GM18867 (cell line): Measurements from ENCODE around the gene PET100.

ENCODE experiments used
- ATAC-seq: cut with Tn5 transposase; IDR thresholded peaks from one replicate; pipeline ENCODE4 v1.9.1; 2021; ENCODE audit warnings: mild to moderate bottlenecking, moderate library complexity; ENCODE audit not compliant: unreplicated experiment

The PET100 gene

DNA sequence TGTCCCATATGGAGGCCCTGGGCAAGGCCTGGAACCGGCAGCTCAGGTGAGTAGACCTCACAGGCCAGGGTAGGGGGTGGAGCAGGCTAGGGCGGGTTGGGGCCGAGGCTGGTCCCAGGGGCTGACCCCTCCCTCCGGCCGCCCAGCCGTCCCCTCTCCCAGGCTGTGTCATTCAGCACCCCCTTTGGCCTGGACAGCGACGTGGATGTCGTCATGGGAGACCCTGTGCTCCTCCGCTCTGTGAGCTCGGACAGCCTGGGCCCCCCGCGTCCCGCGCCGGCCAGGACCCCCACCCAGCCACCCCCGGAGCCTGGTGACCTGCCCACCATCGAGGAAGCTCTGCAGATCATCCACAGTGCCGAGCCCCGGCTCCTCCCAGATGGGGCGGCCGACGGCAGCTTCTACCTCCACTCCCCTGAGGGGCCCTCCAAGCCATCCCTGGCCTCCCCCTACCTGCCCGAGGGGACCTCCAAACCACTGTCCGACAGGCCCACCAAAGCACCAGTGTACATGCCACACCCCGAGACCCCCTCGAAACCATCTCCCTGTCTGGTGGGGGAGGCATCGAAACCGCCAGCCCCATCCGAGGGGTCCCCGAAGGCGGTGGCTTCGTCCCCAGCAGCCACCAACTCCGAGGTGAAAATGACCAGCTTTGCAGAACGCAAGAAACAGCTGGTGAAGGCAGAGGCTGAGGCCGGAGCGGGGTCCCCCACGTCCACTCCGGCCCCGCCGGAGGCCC lies 17.9 kb upstream of the PET100 start:
- ATAC-seq = no peak

DNA sequence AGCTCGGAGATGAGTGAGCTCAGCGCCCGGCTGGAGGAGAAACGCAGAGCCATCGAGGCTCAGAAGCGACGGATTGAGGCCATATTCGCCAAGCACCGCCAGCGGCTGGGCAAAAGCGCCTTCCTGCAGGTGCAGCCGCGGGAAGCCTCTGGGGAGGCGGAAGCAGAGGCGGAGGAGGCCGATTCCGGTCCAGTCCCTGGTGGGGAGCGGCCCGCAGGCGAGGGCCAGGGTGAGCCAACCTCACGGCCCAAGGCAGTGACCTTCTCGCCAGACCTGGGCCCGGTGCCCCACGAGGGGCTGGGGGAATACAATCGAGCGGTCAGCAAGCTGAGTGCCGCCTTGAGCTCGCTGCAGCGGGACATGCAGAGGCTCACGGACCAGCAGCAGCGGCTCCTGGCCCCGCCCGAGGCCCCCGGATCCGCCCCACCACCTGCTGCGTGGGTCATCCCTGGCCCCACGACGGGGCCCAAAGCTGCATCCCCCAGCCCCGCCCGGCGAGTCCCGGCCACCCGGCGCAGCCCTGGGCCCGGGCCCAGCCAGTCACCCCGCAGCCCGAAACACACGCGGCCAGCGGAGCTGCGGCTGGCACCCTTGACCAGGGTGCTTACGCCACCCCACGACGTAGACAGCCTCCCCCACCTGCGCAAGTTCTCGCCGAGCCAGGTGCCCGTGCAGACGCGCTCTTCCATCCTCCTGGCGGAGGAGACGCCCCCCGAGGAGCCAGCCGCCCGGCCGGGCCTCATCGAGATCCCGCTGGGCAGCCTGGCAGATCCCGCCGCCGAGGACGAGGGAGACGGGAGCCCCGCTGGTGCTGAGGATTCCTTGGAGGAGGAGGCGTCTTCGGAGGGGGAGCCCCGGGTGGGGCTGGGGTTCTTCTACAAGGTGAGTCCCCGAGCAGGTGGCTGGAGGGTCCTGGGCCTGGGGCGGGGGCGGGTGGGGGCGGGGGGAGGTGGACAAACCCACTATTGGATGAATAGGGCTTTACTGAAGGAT lies 17.0 kb upstream of the PET100 start:
- no peak for ATAC-seq

DNA sequence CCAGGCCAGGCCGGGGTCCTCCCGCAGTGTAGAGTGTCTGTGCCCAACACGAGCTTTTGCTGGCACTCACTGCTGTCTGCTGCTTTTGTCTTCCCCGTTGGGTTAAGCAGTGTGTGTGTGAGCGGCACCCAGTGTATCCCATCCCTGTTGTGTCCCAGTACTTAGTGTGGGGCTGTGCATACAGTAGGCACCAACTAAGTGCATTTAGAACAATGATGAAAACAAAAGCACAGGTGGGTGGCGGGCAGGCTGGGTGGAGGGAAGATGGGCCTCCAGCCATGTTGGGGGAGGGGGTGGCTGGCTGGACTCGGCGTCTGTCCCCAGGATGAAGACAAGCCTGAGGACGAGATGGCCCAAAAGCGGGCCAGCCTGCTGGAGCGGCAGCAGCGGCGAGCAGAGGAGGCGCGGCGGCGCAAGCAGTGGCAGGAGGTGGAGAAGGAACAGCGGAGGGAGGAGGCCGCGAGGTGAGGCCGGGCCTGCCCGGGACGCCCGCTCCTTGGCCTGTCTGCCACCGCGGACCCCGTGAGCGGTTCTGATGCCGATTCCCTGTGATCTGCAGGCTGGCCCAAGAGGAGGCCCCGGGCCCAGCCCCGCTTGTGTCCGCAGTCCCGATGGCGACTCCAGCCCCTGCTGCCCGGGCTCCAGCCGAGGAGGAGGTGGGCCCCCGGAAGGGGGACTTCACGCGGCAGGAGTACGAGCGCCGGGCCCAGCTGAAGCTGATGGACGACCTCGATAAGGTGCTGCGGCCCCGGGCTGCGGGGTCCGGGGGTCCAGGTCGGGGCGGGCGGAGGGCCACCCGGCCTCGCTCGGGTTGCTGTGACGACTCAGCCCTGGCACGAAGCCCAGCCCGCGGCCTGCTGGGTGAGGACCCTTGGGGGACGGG lies 14.5 kb upstream of the PET100 start:
- no peak for ATAC-seq

DNA sequence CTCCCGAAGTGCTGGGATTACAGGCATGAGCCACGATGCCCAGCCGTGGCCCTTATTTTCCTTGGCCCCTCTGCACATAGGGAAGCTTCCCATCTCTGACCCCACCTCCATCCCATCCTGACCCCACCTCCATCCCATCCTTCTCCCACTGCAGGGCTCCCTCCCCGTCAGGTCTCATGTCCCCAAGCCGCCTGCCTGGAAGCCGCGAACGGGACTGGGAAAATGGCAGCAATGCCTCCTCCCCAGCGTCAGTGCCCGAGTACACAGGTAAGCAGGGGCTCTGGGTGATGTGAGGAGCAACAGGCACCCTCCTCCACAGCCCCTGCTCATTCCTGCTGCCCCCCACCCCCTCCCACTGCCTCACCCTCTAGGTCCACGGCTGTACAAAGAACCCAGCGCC lies 12.4 kb upstream of the PET100 start:
- no peak for ATAC-seq

DNA sequence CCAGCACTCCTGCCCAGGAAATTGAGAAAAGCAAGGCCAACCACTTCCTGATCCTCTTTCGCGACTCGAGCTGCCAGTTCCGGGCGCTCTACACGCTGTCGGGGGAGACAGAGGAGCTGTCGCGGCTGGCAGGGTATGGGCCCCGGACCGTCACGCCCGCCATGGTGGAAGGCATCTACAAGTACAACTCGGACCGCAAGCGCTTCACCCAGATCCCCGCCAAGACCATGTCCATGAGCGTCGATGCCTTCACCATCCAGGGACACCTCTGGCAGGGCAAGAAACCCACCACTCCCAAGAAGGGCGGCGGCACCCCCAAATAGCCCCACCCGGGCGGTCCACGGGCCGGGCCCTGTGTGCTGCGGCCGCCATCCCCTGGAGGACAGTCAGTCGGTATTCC lies 11.9 kb upstream of the PET100 start:
- ATAC-seq = no peak

DNA sequence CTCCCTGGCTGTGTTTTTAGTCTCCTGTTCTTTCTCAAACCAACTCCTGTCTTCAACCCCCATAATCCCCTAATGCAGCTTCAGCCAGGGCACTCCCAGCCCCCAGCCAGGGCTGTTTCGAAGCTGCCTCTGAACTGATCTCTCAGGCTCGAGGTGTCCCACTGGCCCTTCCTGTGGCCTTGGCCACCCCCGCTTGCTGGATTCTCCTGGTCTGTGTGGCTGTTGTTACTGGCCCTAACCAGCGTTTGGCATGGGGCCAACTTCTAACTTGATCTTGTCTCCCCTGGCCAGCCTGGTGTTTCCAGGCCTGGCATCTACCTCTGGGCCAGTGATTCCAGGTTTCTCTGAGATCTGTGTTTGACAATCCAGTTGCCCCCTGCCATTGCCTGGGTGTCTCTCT lies 11.2 kb upstream of the PET100 start:
- ATAC-seq = no peak

DNA sequence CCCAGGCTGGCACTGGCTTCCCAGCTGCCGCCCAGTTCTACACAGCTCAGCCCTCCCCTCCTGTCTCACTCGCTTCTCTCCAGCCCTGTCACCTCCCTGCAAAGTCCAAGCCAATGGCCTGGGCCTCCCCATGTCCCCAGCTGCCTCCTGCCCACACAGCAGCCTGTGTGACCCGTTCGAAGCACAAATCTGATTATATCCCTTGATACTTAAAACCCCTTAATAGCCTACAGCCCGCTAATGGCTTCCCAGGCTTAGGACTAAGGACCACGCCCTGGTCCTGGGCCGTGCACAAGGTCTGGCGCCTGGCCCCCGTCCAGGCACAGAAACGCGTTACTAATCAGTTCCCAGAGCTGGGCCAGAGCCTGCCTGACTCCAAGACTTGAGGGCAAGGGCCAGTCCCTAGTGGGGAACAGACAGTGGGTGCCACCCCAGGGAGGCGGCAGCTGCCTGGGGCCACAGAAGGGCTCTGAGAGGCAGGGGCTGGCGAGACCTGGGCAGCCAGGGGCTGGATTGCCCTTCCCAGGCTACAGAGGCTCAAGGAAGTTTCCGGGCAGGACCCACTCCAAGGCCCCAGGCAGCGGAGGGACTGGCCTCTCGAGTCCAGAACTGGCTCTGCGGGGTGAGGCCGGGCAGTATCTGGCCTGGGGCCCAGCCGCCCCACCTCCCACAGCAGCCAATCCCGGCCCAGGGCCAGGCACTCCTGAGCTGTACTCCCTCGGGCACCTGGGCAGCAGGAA lies 10.7 kb upstream of the PET100 start:
- ATAC-seq = no peak

DNA sequence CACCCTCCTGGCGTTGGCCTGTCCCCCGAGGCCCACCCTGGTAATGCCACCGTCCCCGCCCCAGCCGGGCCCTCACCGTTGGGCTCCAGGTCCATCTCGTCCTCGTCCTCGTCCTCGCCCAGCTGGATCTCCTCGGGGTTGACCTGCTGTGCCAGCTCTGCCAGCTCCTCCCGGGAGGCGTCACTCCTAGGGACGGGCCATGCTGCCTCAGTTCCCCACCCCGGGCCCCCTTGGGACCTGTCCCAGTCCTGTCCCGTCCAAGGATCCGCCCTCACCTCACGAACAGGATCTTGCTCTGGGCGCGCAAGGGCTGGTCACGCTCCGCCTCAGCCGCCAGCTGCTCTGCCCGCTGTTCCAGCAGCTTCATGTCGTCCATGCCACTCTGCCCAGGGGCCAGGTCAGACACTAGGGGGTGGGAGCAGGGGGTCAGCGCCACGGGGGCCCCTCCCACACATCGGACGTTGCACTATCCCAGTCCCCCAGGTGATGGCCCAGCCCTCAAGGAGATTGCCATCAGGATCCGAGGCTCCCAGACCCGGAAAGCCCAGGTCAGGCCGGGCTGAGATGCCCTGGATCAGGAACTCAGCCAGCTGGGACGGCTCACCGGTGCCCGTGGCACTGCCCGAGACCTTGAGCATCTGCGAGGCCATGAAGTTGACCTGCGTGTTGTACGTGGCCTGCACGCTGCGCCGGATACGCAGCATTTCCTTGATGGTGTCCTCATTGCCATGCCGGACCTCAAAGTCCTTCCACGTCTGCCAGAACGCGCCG lies 9.7 kb upstream of the PET100 start:
- ATAC-seq = no peak

DNA sequence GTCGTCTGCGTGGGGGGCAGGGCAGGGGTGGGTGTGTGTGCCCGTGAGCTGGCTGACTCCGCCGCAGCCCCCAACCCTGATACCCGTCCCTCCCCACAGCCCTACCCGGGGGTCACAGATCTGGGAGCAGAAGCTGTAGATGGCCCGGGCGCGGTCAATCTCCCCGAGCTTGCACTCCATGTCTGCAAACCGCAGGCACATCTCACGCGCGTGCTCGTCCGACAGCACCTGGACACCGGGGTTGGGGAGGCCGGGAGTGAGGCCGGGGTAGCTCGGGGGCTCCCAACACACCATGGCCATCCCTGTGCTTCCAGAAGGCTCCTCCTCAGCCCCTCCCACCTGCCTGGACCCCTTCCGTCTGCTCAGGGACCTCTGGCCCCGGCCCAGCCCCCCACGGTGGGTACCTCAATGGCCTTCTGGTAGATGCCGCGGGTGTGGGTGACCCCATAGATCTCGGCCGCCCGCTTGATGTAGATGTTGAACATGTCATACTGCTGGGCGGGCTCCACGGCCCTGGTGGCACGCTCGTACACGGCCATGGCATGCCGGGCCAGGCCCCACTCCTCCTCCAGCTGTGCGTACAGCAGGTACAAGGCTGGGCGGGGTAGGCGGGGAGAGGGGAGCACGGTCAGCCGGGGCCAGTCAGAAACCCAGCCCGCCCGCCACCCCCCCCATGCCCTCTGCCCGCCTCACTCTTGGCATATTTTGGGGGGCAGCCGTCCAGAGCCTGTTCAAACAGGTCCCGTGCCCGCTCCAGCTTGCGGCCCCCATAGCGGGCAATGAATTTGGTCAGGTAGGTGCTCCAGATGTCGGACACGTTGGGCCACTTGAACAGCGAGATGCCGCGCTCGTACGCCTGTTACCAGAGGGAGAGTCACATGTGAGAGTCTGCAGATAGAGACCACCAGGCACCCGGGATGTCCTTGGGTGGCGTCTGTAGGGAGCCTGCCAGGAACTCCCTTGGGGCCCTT lies 8.9 kb upstream of the PET100 start:
- ATAC-seq = no peak

DNA sequence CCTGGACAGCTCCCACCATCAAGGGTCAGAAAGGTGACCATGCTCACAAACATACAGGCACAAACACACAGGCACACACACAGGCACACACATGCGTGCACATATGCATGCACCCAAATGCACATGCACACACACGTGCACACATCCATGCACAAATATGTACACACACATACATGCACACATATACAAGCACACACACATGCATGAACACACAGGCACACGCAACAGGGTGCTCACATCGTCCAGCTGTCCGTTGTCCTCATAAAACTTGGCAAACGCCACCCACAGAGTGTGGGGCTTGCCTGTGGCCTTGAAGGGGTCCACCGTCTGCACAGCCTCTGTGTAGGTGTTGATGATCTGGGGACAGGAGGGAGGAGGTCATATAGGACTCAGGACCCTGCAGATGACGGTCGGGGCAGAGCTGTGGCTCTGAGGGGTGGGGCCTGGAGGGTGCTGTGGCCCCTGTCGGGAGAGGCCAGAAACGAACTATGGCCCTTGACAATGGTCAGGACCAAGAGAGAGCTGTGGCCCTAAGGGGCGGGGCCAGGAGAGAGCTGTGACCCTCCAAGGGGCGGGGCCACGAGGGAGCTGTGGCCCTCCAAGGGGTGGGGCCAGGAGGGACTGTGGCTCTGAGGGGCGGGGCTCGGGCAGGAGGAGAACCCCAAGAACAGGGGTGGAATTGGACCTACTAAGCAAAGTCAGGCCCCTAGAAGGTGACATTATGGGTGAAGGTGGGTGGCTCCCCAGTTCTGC lies 6.5 kb upstream of the PET100 start:
- ATAC-seq = no peak

DNA sequence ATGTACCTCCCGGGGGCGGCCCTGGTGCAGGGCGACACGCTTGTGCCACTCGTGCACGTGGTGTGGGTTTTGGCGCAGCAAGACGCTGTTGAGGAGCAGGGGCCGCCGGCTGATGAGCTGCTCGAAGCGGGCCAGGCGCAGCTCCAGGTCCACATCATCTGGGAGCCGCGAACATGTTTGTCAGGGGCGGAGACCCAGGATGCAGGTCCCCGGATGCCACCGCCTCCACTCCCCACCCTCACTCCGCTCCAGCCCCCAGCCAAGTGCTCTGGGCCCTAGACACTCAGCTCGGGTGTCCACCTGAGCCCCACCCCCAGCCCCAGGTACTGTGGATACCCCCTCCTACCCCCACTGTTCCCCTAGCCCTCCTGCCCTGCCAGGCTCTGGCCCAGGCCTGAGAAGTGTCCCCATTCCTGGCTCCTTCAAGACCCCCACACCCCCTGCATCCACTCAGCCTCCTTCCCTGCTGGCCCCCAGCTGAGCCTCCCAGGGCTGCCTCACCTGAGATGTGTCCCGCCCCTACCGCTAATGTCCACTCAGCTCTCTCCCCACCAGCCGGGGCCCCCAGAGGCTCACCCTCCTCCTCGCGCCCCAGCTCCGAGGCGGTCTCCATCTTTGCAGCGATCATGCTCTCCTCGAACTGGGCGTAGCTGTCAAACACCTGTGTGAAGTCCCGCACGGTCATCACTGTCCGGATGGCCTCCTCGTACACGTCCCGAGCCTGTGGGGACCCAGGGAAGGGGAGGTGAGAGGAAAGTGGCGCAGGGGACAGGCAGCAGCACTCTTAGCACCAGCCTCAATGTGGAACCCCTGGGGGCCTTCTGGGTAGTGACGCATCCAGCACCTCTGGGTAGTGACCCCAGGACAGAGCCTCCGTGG lies 5.6 kb upstream of the PET100 start:
- ATAC-seq = no peak

DNA sequence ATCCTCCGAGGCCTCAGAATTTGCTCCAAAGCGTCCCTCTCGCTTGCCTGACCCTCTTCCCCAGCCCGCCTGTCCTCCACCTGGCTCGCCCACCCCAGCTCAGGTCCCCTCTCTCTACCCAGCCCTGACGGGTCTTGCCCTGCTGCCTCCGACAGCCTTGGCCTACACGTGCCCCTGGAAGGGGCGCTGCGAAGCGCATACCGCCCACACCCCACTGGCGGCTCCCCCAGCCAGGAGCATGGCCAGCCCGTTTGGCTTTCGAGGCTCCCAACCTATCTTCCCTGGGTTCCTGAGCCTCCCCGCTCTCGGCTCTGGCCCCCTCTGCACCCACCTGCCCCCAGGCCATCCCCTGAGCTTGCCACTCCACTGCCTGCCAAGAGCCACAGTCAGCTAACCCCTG lies 4.8 kb upstream of the PET100 start:
- ATAC-seq = no peak

DNA sequence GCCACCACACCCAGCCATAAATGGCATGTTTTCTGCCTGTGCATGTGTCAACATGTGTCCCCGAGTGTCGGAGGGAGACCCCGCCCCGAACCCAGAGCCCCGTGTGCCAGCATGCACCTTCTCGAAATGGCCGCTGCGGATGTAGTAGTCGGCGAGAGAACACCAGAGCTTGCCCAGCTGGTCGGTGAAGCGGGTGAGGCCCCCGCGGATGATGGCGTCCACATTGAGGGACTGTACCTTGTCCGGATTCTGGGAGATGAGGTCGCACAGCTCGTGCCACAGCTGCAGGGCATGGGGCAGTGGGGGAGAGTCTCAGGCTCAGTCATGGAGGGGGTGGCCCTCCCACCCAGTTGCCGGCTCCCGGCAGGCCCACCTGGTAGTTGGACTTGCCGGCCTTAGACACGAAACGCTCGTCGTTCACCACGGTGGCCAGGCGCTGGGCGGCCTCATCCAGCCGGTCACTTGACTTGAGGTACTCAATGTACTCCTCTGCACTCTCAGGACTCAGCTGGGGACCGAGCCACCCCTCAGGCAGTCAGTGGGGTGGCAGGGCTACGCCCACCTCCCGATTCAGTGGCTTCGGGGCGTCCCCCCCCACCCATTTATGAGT lies 3.7 kb upstream of the PET100 start:
- ATAC-seq = no peak

DNA sequence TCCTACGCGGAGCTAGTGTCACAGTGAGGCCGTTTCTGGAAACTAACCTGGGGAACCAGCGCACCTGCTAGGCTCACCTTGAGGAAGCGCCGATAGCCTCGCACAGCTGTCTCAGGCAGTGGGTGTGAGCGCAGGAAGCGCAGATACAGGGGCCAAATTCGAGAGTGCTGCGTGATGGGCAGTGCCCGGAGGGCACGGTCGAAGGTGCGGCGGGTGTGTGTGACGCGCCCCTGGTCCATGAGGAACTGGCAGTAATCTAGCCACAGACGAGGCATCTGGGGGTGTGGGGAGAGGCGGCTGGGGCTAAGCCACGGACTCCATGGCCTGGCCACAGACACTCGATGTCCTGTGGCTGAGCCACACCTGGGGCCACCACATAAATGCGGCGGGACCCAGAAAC lies 2.4 kb upstream of the PET100 start:
- ATAC-seq = no peak

DNA sequence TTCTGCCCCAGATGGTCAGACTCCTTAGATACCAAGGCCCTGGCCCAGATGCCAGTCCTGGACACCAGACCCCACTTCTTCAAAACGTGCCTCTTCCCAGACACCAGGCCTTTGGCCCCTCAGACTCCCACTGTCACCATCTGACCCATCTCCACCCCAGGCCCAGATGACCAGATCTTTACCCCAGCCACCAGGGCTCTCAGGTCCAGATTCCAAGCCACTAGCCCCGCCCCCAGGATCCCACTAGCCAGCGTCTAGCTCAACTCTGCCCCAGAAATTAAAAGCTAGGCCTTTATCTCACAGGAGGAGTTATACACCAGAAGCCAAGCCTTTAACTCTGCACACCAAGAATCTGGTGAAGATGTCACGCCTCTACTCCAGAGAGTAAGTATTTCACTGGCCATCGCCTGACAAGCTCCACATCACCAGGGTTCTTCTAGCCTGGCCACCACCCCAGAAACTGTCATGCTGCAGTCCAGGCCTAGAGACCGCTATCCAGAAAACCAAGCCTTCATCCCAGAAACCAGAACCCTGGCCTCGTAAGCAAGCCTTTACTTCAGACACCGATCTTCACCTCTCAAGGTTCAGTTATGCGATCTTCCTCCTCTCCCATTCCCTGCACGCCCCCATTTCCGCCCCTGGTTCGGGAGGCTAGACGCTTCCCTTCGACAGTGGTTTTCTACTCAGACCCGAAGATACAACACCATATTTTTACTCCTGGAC lies 843 bp upstream of the PET100 start:
- no peak for ATAC-seq

DNA sequence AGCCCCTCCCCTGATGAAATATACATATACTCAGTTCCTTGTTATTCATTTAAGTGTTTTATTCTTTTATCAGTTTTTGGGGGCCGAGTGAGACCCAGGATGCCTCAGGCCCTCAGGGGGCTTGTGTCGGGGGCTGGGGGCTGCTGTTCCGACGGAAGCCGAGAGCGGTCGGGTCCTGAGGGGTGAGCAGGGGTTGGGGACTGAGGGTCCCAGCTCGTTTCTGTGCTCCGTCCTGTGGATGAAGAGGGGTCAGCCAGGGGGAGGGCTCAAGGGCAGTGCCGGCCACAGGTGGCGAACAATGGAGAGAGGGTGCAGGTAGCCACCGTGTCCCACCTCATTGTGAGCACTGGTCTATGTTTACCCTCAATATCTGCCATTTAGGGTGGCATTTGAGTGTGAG lies 2.0 kb downstream of the PET100 start:
- ATAC-seq = no peak
